HepG2 (cell line): Measurements from ENCODE around the gene CAMSAP3. TPM values are rescaled to one million over a fixed set of nuclear protein-coding genes. Genes with fewer than 3 reads are reported as not detected.

Experiments used
- EP300 ChIP-seq, 3 experiments: sonication (generic) in 1 of 3; formaldehyde crosslinking in 1 of 3; IDR thresholded peaks; 2 replicates each; pipeline versions ENCODE4 v1.5.1 to v1.6.1; 2011 to 2020; ENCODE audit warnings: low read depth in 2 of 3, low read length in 2 of 3, borderline replicate concordance in 1 of 3, improper control_type of control experiment in 1 of 3, mild to moderate bottlenecking in 1 of 3, missing genetic modification reagents in 1 of 3, moderate library complexity in 1 of 3
- ERF ChIP-seq: IDR thresholded peaks from 2 replicates; pipeline ENCODE4 v1.6.1; 2018; ENCODE audit warnings: missing biosample characterization, missing genetic modification reagents
- IKZF4 ChIP-seq: sonication (generic); formaldehyde crosslinking; IDR thresholded peaks from 2 replicates; pipeline ENCODE4 v1.5.1; 2020; ENCODE audit warnings: borderline replicate concordance, mild to moderate bottlenecking, low read depth, missing genetic modification reagents; ENCODE audit errors: not compliant biosample characterization
- IRF9 ChIP-seq: sonication (generic); formaldehyde crosslinking; IDR thresholded peaks from 2 replicates; pipeline ENCODE4 v1.8.0; 2022; ENCODE audit warnings: missing genetic modification reagents, mild to moderate bottlenecking, borderline replicate concordance
- MBD4 ChIP-seq: IDR thresholded peaks from 2 replicates; pipeline ENCODE4 v1.6.1; 2012; ENCODE audit warnings: low read length, inconsistent platforms, borderline replicate concordance
- MYNN ChIP-seq: sonication (generic); formaldehyde crosslinking; IDR thresholded peaks from 2 replicates; pipeline ENCODE4 v1.4.0; 2020; ENCODE audit warnings: mild to moderate bottlenecking, low read depth, missing genetic modification reagents
- MYPOP ChIP-seq: sonication (generic); formaldehyde crosslinking; IDR thresholded peaks from 2 replicates; pipeline ENCODE4 v1.8.1; 2023; ENCODE audit warnings: mild to moderate bottlenecking, moderate library complexity, missing genetic modification reagents
- NFYC ChIP-seq: IDR thresholded peaks from 2 replicates; pipeline ENCODE4 v1.6.1; 2016; ENCODE audit warnings: missing genetic modification reagents, missing compliant biosample characterization
- NR1H2 ChIP-seq: sonication (generic); formaldehyde crosslinking; IDR thresholded peaks from 2 replicates; pipeline ENCODE4 v1.8.1; 2022; ENCODE audit warnings: low read depth, missing genetic modification reagents, borderline replicate concordance
- PHB2 ChIP-seq: fragments of 450-650 bp; IDR thresholded peaks from 2 replicates; pipeline ENCODE4 v1.6.1; 2018; ENCODE audit not compliant: partially characterized antibody
- PHF5A ChIP-seq: IDR thresholded peaks from one replicate; pipeline ENCODE4 v1.6.1; 2018; ENCODE audit warnings: low read depth, missing genetic modification reagents; ENCODE audit not compliant: unreplicated experiment
- PRDM15 ChIP-seq: sonication (generic); formaldehyde crosslinking; IDR thresholded peaks from 2 replicates; pipeline ENCODE4 v1.4.0; 2020; ENCODE audit warnings: missing genetic modification reagents
- RAD51 ChIP-seq: fragments of 450-650 bp; IDR thresholded peaks from 2 replicates; pipeline ENCODE4 v1.6.1; 2016; ENCODE audit warnings: borderline replicate concordance
- RXRA ChIP-seq: sonication (generic); formaldehyde crosslinking; IDR thresholded peaks from 2 replicates; pipeline ENCODE4 v1.5.1; 2020; ENCODE audit warnings: missing genetic modification reagents
- SNAPC2 ChIP-seq: sonication (generic); formaldehyde crosslinking; IDR thresholded peaks from 2 replicates; pipeline ENCODE4 v1.8.1; 2022; ENCODE audit warnings: mild to moderate bottlenecking, missing genetic modification reagents
- TFDP2 ChIP-seq: sonication (generic); formaldehyde crosslinking; IDR thresholded peaks from 2 replicates; pipeline ENCODE4 v1.4.0; 2020; ENCODE audit warnings: missing genetic modification reagents
- THAP8 ChIP-seq: sonication (generic); formaldehyde crosslinking; IDR thresholded peaks from 2 replicates; pipeline ENCODE4 v1.5.1; 2020; ENCODE audit warnings: missing genetic modification reagents, mild to moderate bottlenecking, borderline replicate concordance
- ZKSCAN1 ChIP-seq: fragments of 150-350 bp; IDR thresholded peaks from 2 replicates; pipeline ENCODE4 v1.6.1; 2014; ENCODE audit warnings: low read length
- ZNF136 ChIP-seq: sonication (generic); formaldehyde crosslinking; IDR thresholded peaks from 2 replicates; pipeline ENCODE4 v1.8.1; 2022; ENCODE audit warnings: low read depth, mild to moderate bottlenecking, moderate library complexity, missing genetic modification reagents
- ZNF775 ChIP-seq: sonication (generic); formaldehyde crosslinking; IDR thresholded peaks from 2 replicates; pipeline ENCODE4 v1.4.0; 2020; ENCODE audit warnings: missing genetic modification reagents, mild to moderate bottlenecking, moderate library complexity, borderline replicate concordance
- ZSCAN9 ChIP-seq: IDR thresholded peaks from 2 replicates; pipeline ENCODE4 v1.6.1; 2016; ENCODE audit warnings: borderline replicate concordance
- polyA plus RNA-seq, 8 experiments: library from polyadenylated mRNA; depleted of rRNA in 3 of 8; stranded (reverse) in 7 of 8; unstranded in 1 of 8; fragments of >200 nt; fragmentation: Illumina TruSeq in 4 of 8; extraction: Trizol in 4 of 8; gene quantifications; 2 replicates each; pipeline versions ENCODE4 v1.2.1 to v1.2.3, GENCODE V29; 2011 to 2016; ENCODE audit warnings: low read depth in 4 of 8, missing spikeins in 1 of 8, mixed read lengths in 1 of 8; ENCODE audit not compliant: insufficient read depth in 1 of 8
- total RNA-seq, 5 experiments: library from RNA; depleted of rRNA; stranded (reverse); fragments of >200 nt; fragmentation: Illumina TruSeq; extraction: Trizol; gene quantifications; 2 replicates each; pipeline ENCODE4 v1.2.3, GENCODE V29; 2016; ENCODE audit warnings: low read depth in 1 of 5

The CAMSAP3 gene
- total and polyA plus RNA-seq, 2 of the 13 experiments (the other 11 are each of a cell fraction or from before 2014, with no cell fraction given): 10.8 to 11.8 TPM

- TF ChIP-seq ZNF775 (CRISPR knock-in tag): peak; percentile 75; the same call in 1 of the 2 replicates
- TF ChIP-seq IRF9 (CRISPR knock-in tag): peak; percentile 97
- peak; percentile 96; the same call in 1 of the 2 replicates for TF ChIP-seq MYNN (CRISPR knock-in tag)
- peak; percentile 86 for TF ChIP-seq PRDM15
- TF ChIP-seq PHF5A: peak; percentile 63
- peak; percentile 68 for TF ChIP-seq TFDP2 (CRISPR knock-in tag)
- TF ChIP-seq NFYC (CRISPR knock-in tag): peak; percentile 58
- peak; percentile 99 for TF ChIP-seq ERF (CRISPR knock-in tag)
- no peak for TF ChIP-seq ZNF136 (CRISPR knock-in tag)
- TF ChIP-seq SNAPC2 (CRISPR knock-in tag): peak; percentile 78; the same call in 1 of the 2 replicates
- TF ChIP-seq RXRA (CRISPR knock-in tag): peak; percentile 34; the same call in 1 of the 2 replicates
- TF ChIP-seq MBD4: no peak
- peak; percentile 98 for TF ChIP-seq IKZF4 (CRISPR knock-in tag)
- TF ChIP-seq RAD51: no peak
- peak; percentile 86; the same call in 1 of the 2 replicates for TF ChIP-seq NR1H2
- TF ChIP-seq ZKSCAN1: no peak
- TF ChIP-seq EP300 (IDR thresholded peaks at IDR 0.05; ENCODE audit: low read depth in 2 of 2, low read length in 2 of 2): no peak
- TF ChIP-seq EP300 (CRISPR knock-in tag; IDR thresholded peaks at IDR 0.05; ENCODE audit: borderline replicate concordance): peak; percentile 66; the same call in 1 of the 2 replicates
- peak; percentile 100 for TF ChIP-seq ZSCAN9 (CRISPR knock-in tag)
- TF ChIP-seq THAP8 (CRISPR knock-in tag): peak; percentile 38; the same call in 1 of the 2 replicates
- TF ChIP-seq MYPOP (CRISPR knock-in tag): peak; percentile 76
- no peak for TF ChIP-seq PHB2
These were observed 32.8 kb upstream of the CAMSAP3 start (continued) for GRCh38 chr19:7562646-7563393.
